HepG2 (cell line): ENCODE measurements around the gene EDC3. TPM values are rescaled to one million over a fixed set of nuclear protein-coding genes. Genes with fewer than 3 reads are reported as not detected.

Experiments used
- GLMP ChIP-seq: sonication (generic); formaldehyde crosslinking; IDR thresholded peaks from 2 replicates; pipeline ENCODE4 v1.9.0; 2021; ENCODE audit warnings: missing genetic modification reagents, mild to moderate bottlenecking, borderline replicate concordance
- MAZ ChIP-seq, 2 experiments: sonication (generic) in 1 of 2; formaldehyde crosslinking in 1 of 2; IDR thresholded peaks; 2 replicates each; pipeline versions ENCODE4 v1.5.0 to v1.6.1; 2012 to 2020; ENCODE audit warnings: low read depth in 2 of 2, mild to moderate bottlenecking in 2 of 2, borderline replicate concordance in 1 of 2, improper control_type of control experiment in 1 of 2, low read length in 1 of 2, missing genetic modification reagents in 1 of 2, moderate library complexity in 1 of 2
- MIXL1 ChIP-seq: IDR thresholded peaks from 2 replicates; pipeline ENCODE4 v1.6.1; 2016
- NR1H2 ChIP-seq: sonication (generic); formaldehyde crosslinking; IDR thresholded peaks from 2 replicates; pipeline ENCODE4 v1.8.1; 2022; ENCODE audit warnings: low read depth, missing genetic modification reagents, borderline replicate concordance
- PHF5A ChIP-seq: IDR thresholded peaks from one replicate; pipeline ENCODE4 v1.6.1; 2018; ENCODE audit warnings: low read depth, missing genetic modification reagents; ENCODE audit not compliant: unreplicated experiment
- RAD21 ChIP-seq: fragments of 450-650 bp; formaldehyde crosslinking; IDR thresholded peaks from 2 replicates; pipeline ENCODE4 v1.5.0; 2020; ENCODE audit warnings: mild to moderate bottlenecking
- RXRB ChIP-seq: IDR thresholded peaks from 2 replicates; pipeline ENCODE4 v1.6.1; 2016; ENCODE audit warnings: borderline replicate concordance, missing genetic modification reagents, missing compliant biosample characterization
- SAFB2 ChIP-seq: sonication (generic); formaldehyde crosslinking; IDR thresholded peaks from 2 replicates; pipeline ENCODE4 v1.5.1; 2020; ENCODE audit warnings: missing genetic modification reagents, low read depth, mild to moderate bottlenecking, borderline replicate concordance
- SCMH1 ChIP-seq: sonication (generic); formaldehyde crosslinking; IDR thresholded peaks from 2 replicates; pipeline ENCODE4 v1.9.0; 2021; ENCODE audit warnings: missing genetic modification reagents, mild to moderate bottlenecking, borderline replicate concordance
- SIN3A ChIP-seq: IDR thresholded peaks from 2 replicates; pipeline ENCODE4 v1.6.1; 2011; ENCODE audit warnings: low read depth, mild to moderate bottlenecking, control low read depth, low read length, borderline replicate concordance
- SMYD3 ChIP-seq: sonication (generic); formaldehyde crosslinking; IDR thresholded peaks from 2 replicates; pipeline ENCODE4 v1.8.1; 2023; ENCODE audit warnings: mild to moderate bottlenecking, missing genetic modification reagents
- SP2 ChIP-seq: sonication (generic); formaldehyde crosslinking; IDR thresholded peaks from 2 replicates; pipeline ENCODE4 v1.5.1; 2020; ENCODE audit warnings: mild to moderate bottlenecking, missing genetic modification reagents
- TFDP2 ChIP-seq: sonication (generic); formaldehyde crosslinking; IDR thresholded peaks from 2 replicates; pipeline ENCODE4 v1.4.0; 2020; ENCODE audit warnings: missing genetic modification reagents
- TRAFD1 ChIP-seq: sonication (generic); formaldehyde crosslinking; IDR thresholded peaks from 2 replicates; pipeline ENCODE4 v1.5.1; 2020; ENCODE audit warnings: missing genetic modification reagents, mild to moderate bottlenecking, borderline replicate concordance
- ZNF687 ChIP-seq: sonication (generic); formaldehyde crosslinking; IDR thresholded peaks from 2 replicates; pipeline ENCODE4 v1.5.1; 2020; ENCODE audit warnings: mild to moderate bottlenecking, missing genetic modification reagents, moderate library complexity
- ZNF768 ChIP-seq: sonication (generic); formaldehyde crosslinking; IDR thresholded peaks from 2 replicates; pipeline ENCODE4 v1.4.0; 2020; ENCODE audit warnings: missing genetic modification reagents
- ZNF780A ChIP-seq: sonication (generic); formaldehyde crosslinking; IDR thresholded peaks from 2 replicates; pipeline ENCODE4 v1.8.0; 2022; ENCODE audit warnings: mild to moderate bottlenecking, missing genetic modification reagents, moderate library complexity
- ZNF850 ChIP-seq: sonication (generic); formaldehyde crosslinking; conservative IDR thresholded peaks from 2 replicates; pipeline ENCODE4 v1.9.0; 2021; ENCODE audit warnings: mild to moderate bottlenecking, missing genetic modification reagents
- ZSCAN29 ChIP-seq: sonication (generic); formaldehyde crosslinking; conservative IDR thresholded peaks from 2 replicates; pipeline ENCODE4 v1.4.0; 2020; ENCODE audit warnings: mild to moderate bottlenecking, missing genetic modification reagents
- polyA plus RNA-seq, 8 experiments: library from polyadenylated mRNA; depleted of rRNA in 3 of 8; stranded (reverse) in 7 of 8; unstranded in 1 of 8; fragments of >200 nt; fragmentation: Illumina TruSeq in 4 of 8; extraction: Trizol in 4 of 8; gene quantifications; 2 replicates each; pipeline versions ENCODE4 v1.2.1 to v1.2.3, GENCODE V29; 2011 to 2016; ENCODE audit warnings: low read depth in 4 of 8, missing spikeins in 1 of 8, mixed read lengths in 1 of 8; ENCODE audit not compliant: insufficient read depth in 1 of 8
- total RNA-seq, 5 experiments: library from RNA; depleted of rRNA; stranded (reverse); fragments of >200 nt; fragmentation: Illumina TruSeq; extraction: Trizol; gene quantifications; 2 replicates each; pipeline ENCODE4 v1.2.3, GENCODE V29; 2016; ENCODE audit warnings: low read depth in 1 of 5

EDC3 gene
- total and polyA plus RNA-seq, 2 of the 13 experiments (the other 11 are each of a cell fraction or from before 2014, with no cell fraction given) = 17.4 to 32.0 TPM

- TF ChIP-seq ZNF780A (CRISPR knock-in tag) (no peak), TFDP2 (CRISPR knock-in tag) (peak; percentile 73), ZNF768 (CRISPR knock-in tag) (0 out of 2 replicates have a peak, but pooled peaks have one; percentile 53), PHF5A (CRISPR knock-in tag) (peak; percentile 71), TRAFD1 (CRISPR knock-in tag) (no peak), ZSCAN29 (peak; percentile 75; the same call in 1 of the 2 replicates), ZNF687 (CRISPR knock-in tag) (peak; percentile 88), SMYD3 (peak; percentile 82; the same call in 1 of the 2 replicates), SIN3A (peak; percentile 85; the same call in 1 of the 2 replicates), SCMH1 (CRISPR knock-in tag) (no peak), SAFB2 (CRISPR knock-in tag) (peak; percentile 85; the same call in 1 of the 2 replicates), NR1H2 (CRISPR knock-in tag) (0 out of 2 replicates have a peak, but pooled peaks have one; percentile 22), MIXL1 (CRISPR knock-in tag) (peak; percentile 55), RAD21 (CRISPR knock-in tag) (peak; percentile 58), RXRB (CRISPR knock-in tag) (peak; percentile 44), MAZ (IDR thresholded peaks at IDR 0.05; ENCODE audit: borderline replicate concordance, low read depth, low read length) (peak; percentile 80; the same call in 1 of the 2 replicates), MAZ (CRISPR knock-in tag; IDR thresholded peaks at IDR 0.05; ENCODE audit: low read depth) (peak; percentile 98), GLMP (CRISPR knock-in tag) (no peak), SP2 (peak; percentile 74), ZNF850 (peak; percentile 87; the same call in 1 of the 2 replicates)
These were observed 80.1 kb downstream of the EDC3 start, which contains the start of gene CLK3 (continued) for GRCh38 chr15:74615508-74616365.
